HL-60 (cell line): ENCODE data around the gene BLOC1S3.

Source experiments
- POLR2AphosphoS5 ChIP-seq: IDR thresholded peaks from 2 replicates; pipeline ENCODE4 v1.6.1; 2012; ENCODE audit warnings: low read depth
- REST ChIP-seq: IDR thresholded peaks from 2 replicates; pipeline ENCODE4 v1.6.1; 2012; ENCODE audit warnings: low read depth; ENCODE audit not compliant: insufficient replicate concordance
- SPI1 ChIP-seq: IDR thresholded peaks from 2 replicates; pipeline ENCODE4 v1.6.1; 2012; ENCODE audit warnings: low read depth, mild to moderate bottlenecking, borderline replicate concordance
- TF ChIP-seq, protein P1 (sequence below): IDR thresholded peaks from one replicate; pipeline ENCODE4 v1.5.1; 2011; ENCODE audit warnings: low read length, control low read depth, inconsistent platforms; ENCODE audit not compliant: insufficient read depth

GRCh38 chr19:45150180-45150579, 28.4 kb upstream of the BLOC1S3 start:
- TF ChIP-seq, protein P1, sequence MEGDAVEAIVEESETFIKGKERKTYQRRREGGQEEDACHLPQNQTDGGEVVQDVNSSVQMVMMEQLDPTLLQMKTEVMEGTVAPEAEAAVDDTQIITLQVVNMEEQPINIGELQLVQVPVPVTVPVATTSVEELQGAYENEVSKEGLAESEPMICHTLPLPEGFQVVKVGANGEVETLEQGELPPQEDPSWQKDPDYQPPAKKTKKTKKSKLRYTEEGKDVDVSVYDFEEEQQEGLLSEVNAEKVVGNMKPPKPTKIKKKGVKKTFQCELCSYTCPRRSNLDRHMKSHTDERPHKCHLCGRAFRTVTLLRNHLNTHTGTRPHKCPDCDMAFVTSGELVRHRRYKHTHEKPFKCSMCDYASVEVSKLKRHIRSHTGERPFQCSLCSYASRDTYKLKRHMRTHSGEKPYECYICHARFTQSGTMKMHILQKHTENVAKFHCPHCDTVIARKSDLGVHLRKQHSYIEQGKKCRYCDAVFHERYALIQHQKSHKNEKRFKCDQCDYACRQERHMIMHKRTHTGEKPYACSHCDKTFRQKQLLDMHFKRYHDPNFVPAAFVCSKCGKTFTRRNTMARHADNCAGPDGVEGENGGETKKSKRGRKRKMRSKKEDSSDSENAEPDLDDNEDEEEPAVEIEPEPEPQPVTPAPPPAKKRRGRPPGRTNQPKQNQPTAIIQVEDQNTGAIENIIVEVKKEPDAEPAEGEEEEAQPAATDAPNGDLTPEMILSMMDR: no peak
- TF ChIP-seq SPI1 (no peak), POLR2AphosphoS5 (no peak), REST (no peak)
